Tibial artery (tissue), 4 donors: ENCODE measurements around the gene CHST11.

ENCODE experiments used
- DNase-seq, 2 donors: peaks; one replicate each; pipeline ENCODE4 v3.0.0-alpha.2; 2019
- H3K27ac ChIP-seq, 2 donors: fragments of 200-600 bp; sonication (generic) in 1 of 2; 1 replicate in 1 of 2; 2 replicates in 1 of 2; pipeline ENCODE4 v1.5.1; 2018 to 2019; ENCODE audit warnings: mild to moderate bottlenecking in 1 of 2
- H3K27me3 ChIP-seq, 2 donors: fragments of 200-600 bp; sonication (generic) in 1 of 2; one replicate each; pipeline versions ENCODE4 v1.5.1 to v1.6.0; 2016 to 2019
- H3K36me3 ChIP-seq, 3 donors: fragments of 200-600 bp; sonication (generic) in 2 of 3; one replicate each; pipeline ENCODE4 v1.5.1; 2016 to 2019; ENCODE audit warnings: mild to moderate bottlenecking in 2 of 3
- H3K4me1 ChIP-seq, 4 donors: fragments of 200-600 bp; sonication (generic) in 2 of 4; 1 replicate in 3 of 4; 2 replicates in 1 of 4; pipeline ENCODE4 v1.5.1; 2016 to 2019
- H3K4me3 ChIP-seq, 2 donors: fragments of 200-600 bp; sonication (generic) in 1 of 2; 1 replicate in 1 of 2; 2 replicates in 1 of 2; pipeline ENCODE4 v1.5.1; 2018 to 2019; ENCODE audit warnings: mild to moderate bottlenecking in 2 of 2
- H3K9me3 ChIP-seq, 3 donors: fragments of 200-600 bp; sonication (generic) in 1 of 3; one replicate each; pipeline ENCODE4 v1.5.1; 2016 to 2019
- CTCF ChIP-seq, 2 experiments: fragments of 200-600 bp in 1 of 2; fragments of 450-650 bp in 1 of 2; IDR thresholded peaks; one replicate each; pipeline ENCODE4 v1.5.1; 2017 to 2019; ENCODE audit warnings: antibody characterized with exemption in 2 of 2, mild to moderate bottlenecking in 1 of 2, moderate library complexity in 1 of 2
- intact Hi-C: fragments of 100-400 bp; cut with DNase I; formaldehyde crosslinking; loops from one replicate; pipeline ENCODE4 v1.15.0; 2023; ENCODE audit warnings: low total_unique reads

Gene CHST11

GRCh38 chr12:104643819-104644669, 187.3 kb downstream of the CHST11 start:
- TF ChIP-seq CTCF (IDR thresholded peaks at IDR 0.05), result no peak
- Histone ChIP-seq H3K4me1 (peaks cover 0 to 6% (median 0%) of the 10 kb centered on the region in 4 donors), H3K9me3 (peaks cover 0 to 2% (median 0%) of the 10 kb centered on the region in 3 donors), H3K27ac (no peak overlapping the region), H3K27me3 (no peaks in the 10 kb centered on the region), H3K4me3 (no peak overlapping the region), H3K36me3 (no peaks in the 10 kb centered on the region)
- intact Hi-C loops, result loop anchor here (5.0 kb wide), 1 partner anchor 82 kb away; no protein-coding TSS in a partner anchor
- peak in 1 of 2 donors; percentile 39 for DNase-seq

GRCh38 chr12:104648756-104649155, 192.0 kb downstream of the CHST11 start:
- intact Hi-C loops, result no loop called here
- no peaks in the 10 kb centered on the region for H3K36me3 ChIP-seq
- no peak overlapping the region for H3K4me3 ChIP-seq
- no peak for TF ChIP-seq CTCF (IDR thresholded peaks at IDR 0.05)
- H3K27ac ChIP-seq, result no peak overlapping the region
- no peak for DNase-seq
- H3K4me1 ChIP-seq, result peaks cover 0 to 5% (median 0%) of the 10 kb centered on the region in 4 donors
- H3K27me3 ChIP-seq, result no peaks in the 10 kb centered on the region
- H3K9me3 ChIP-seq, result no peaks in the 10 kb centered on the region

DNA sequence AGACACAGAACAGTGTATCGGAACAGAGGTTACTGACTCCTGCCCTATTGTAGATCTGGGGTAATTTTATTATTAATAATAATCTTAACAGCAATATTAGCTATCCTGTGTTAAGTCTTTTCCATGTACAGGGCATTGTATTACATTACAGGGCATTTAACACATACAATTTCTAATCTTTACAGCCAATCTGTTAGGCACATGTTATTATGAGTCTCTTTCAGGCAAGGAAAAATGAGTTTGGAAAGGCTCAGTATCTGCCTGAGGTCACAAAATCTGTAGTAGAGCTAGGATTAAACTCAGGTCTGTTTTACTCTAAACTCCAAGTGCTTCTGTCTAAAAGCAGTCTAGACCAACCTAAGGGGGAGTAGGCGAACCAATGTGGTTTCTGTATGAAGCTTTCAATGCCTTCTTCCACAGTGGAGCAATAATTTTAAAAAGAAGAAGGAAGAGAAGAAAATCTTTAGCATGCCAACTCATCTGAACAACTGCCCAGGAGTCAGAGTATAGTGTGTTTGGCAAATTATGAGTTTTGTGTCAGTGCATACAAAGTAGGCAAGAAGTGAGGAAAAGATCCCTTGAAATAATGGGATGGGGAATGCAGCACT, 192.6 kb downstream of the CHST11 start:
- intact Hi-C loops, result no loop called here
- Histone ChIP-seq H3K9me3 (no peaks in the 10 kb centered on the region), H3K4me3 (no peak overlapping the region), H3K36me3 (no peaks in the 10 kb centered on the region), H3K27ac (no peak overlapping the region), H3K27me3 (no peaks in the 10 kb centered on the region), H3K4me1 (no peaks in the 10 kb centered on the region)
- no peak for DNase-seq
- no peak for TF ChIP-seq CTCF (IDR thresholded peaks at IDR 0.05)

- TF ChIP-seq CTCF (IDR thresholded peaks at IDR 0.05), result no peak
- no peaks in the 10 kb centered on the region for H3K36me3 ChIP-seq
- no peak overlapping the region for H3K27ac ChIP-seq
- intact Hi-C loops, result no loop called here
- no peak for DNase-seq
- no peaks in the 10 kb centered on the region for H3K9me3 ChIP-seq
- no peak overlapping the region for H3K4me3 ChIP-seq
- no peaks in the 10 kb centered on the region for H3K4me1 ChIP-seq
- H3K27me3 ChIP-seq, result no peaks in the 10 kb centered on the region
Measured at GRCh38 chr12:104649921-104650320, 193.2 kb downstream of the CHST11 start.

GRCh38 chr12:104650541-104650940, 193.8 kb downstream of the CHST11 start:
- Histone ChIP-seq H3K36me3 (no peaks in the 10 kb centered on the region), H3K9me3 (no peaks in the 10 kb centered on the region), H3K4me3 (no peak overlapping the region), H3K27ac (no peak overlapping the region), H3K27me3 (no peaks in the 10 kb centered on the region), H3K4me1 (no peaks in the 10 kb centered on the region)
- intact Hi-C loops, result no loop called here
- no peak for TF ChIP-seq CTCF (IDR thresholded peaks at IDR 0.05)
- DNase-seq, result no peak
